ENCODE data around the gene ACLY.
A peak's percentile ranks its signal among the peaks of the same experiment; 100 is the strongest.

ACLY gene

DNA sequence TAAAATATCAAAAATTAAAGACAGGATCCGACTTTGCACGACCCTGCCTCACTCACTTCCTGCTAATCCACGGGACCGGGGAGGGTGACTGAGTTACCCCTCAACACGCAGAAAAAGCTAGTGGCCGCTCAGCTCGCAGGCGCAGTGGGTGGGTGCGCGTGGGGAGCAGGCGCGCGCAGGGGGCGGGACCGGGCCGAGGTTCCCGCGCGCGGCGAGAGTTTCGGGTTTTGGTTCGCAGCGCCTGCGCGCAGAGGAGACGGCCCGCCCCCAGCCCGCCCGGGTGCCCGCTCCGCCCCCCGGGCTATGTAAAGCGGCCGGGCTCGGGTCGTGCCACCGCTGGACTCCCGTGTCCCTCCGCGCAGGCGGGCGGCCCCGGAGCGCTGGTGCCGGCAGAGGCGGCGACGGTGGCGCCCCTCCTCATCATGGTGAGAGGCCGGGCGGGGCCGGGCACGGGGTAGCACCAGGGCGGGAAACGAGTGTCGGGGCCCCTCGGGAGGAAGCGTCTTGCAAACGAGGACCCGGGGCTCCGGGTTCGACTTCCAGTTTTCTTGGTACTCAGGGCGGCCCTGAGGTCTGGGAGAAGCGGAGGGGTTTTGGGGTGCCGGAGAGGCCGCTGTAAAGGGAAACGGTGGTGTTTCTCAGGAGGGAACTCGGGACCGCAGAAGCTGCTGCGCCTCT lies 47.9 kb upstream of the ACLY start, which contains the start of gene CNP (continued):
- no peak for TF ChIP-seq ZNF623 (tag by site-specific recombination; IDR thresholded peaks at IDR 0.05)
- no peak for TF ChIP-seq ZNF658 (tag by site-specific recombination; IDR thresholded peaks at IDR 0.05)
- TF ChIP-seq, protein P1, sequence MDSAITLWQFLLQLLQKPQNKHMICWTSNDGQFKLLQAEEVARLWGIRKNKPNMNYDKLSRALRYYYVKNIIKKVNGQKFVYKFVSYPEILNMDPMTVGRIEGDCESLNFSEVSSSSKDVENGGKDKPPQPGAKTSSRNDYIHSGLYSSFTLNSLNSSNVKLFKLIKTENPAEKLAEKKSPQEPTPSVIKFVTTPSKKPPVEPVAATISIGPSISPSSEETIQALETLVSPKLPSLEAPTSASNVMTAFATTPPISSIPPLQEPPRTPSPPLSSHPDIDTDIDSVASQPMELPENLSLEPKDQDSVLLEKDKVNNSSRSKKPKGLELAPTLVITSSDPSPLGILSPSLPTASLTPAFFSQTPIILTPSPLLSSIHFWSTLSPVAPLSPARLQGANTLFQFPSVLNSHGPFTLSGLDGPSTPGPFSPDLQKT (IDR thresholded peaks at IDR 0.05; ENCODE audit: borderline replicate concordance, low read depth, low read length), result no peak
- no peak for TF ChIP-seq TRIM28 (IDR thresholded peaks at IDR 0.05; ENCODE audit: borderline replicate concordance, low read length)
- no peak for TF ChIP-seq MYNN (tag by site-specific recombination; IDR thresholded peaks at IDR 0.05; ENCODE audit: borderline replicate concordance)
- TF ChIP-seq ZNF596 (tag by site-specific recombination; IDR thresholded peaks at IDR 0.05), result no peak
- TF ChIP-seq ZNF335 (tag by site-specific recombination; conservative IDR thresholded peaks at IDR 0.05), result peak; percentile 81
- TF ChIP-seq, protein P2, sequence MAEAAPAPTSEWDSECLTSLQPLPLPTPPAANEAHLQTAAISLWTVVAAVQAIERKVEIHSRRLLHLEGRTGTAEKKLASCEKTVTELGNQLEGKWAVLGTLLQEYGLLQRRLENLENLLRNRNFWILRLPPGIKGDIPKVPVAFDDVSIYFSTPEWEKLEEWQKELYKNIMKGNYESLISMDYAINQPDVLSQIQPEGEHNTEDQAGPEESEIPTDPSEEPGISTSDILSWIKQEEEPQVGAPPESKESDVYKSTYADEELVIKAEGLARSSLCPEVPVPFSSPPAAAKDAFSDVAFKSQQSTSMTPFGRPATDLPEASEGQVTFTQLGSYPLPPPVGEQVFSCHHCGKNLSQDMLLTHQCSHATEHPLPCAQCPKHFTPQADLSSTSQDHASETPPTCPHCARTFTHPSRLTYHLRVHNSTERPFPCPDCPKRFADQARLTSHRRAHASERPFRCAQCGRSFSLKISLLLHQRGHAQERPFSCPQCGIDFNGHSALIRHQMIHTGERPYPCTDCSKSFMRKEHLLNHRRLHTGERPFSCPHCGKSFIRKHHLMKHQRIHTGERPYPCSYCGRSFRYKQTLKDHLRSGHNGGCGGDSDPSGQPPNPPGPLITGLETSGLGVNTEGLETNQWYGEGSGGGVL (tag by site-specific recombination; IDR thresholded peaks at IDR 0.05), result 0 out of 2 replicates have a peak, but pooled peaks have one; percentile 30
- peak; percentile 20 for TF ChIP-seq ZIC2 (tag by site-specific recombination; IDR thresholded peaks at IDR 0.05)
- TF ChIP-seq ZNF677 (tag by site-specific recombination; IDR thresholded peaks at IDR 0.05), result no peak
- TF ChIP-seq FEZF1 (tag by site-specific recombination; IDR thresholded peaks at IDR 0.05), result no peak
- no peak for TF ChIP-seq ZNF624 (tag by site-specific recombination; IDR thresholded peaks at IDR 0.05)
- no peak for TF ChIP-seq ZNF701 (tag by site-specific recombination; IDR thresholded peaks at IDR 0.05)
- no peak for TF ChIP-seq ZSCAN16 (tag by site-specific recombination; IDR thresholded peaks at IDR 0.05)
- no peak for TF ChIP-seq SCRT1 (tag by site-specific recombination; IDR thresholded peaks at IDR 0.05; ENCODE audit: borderline replicate concordance)
- no peak for TF ChIP-seq ZNF266 (tag by site-specific recombination; IDR thresholded peaks at IDR 0.05; ENCODE audit: low read depth)
- TF ChIP-seq SP2 (tag by site-specific recombination; IDR thresholded peaks at IDR 0.05), result peak; percentile 65
- no peak for TF ChIP-seq ZNF571 (tag by site-specific recombination; IDR thresholded peaks at IDR 0.05)
- TF ChIP-seq, protein P3, sequence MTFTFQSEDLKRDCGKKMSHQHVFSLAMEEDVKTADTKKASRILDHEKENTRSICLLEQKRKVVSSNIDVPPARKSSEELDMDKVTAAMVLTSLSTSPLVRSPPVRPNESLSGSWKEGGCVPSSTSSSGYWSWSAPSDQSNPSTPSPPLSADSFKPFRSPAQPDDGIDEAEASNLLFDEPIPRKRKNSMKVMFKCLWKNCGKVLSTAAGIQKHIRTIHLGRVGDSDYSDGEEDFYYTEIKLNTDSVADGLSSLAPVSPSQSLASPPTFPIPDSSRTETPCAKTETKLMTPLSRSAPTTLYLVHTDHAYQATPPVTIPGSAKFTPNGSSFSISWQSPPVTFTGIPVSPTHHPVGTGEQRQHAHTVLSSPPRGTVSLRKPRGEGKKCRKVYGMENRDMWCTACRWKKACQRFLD (tag by site-specific recombination; IDR thresholded peaks at IDR 0.05), result no peak
- TF ChIP-seq, protein P4, sequence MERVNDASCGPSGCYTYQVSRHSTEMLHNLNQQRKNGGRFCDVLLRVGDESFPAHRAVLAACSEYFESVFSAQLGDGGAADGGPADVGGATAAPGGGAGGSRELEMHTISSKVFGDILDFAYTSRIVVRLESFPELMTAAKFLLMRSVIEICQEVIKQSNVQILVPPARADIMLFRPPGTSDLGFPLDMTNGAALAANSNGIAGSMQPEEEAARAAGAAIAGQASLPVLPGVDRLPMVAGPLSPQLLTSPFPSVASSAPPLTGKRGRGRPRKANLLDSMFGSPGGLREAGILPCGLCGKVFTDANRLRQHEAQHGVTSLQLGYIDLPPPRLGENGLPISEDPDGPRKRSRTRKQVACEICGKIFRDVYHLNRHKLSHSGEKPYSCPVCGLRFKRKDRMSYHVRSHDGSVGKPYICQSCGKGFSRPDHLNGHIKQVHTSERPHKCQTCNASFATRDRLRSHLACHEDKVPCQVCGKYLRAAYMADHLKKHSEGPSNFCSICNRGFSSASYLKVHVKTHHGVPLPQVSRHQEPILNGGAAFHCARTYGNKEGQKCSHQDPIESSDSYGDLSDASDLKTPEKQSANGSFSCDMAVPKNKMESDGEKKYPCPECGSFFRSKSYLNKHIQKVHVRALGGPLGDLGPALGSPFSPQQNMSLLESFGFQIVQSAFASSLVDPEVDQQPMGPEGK (tag by site-specific recombination; IDR thresholded peaks at IDR 0.05), result peak; percentile 66
- TF ChIP-seq SCRT2 (tag by site-specific recombination; IDR thresholded peaks at IDR 0.05), result no peak
- 0 out of 2 replicates have a peak, but pooled peaks have one; percentile 32 for TF ChIP-seq REPIN1 (tag by site-specific recombination; IDR thresholded peaks at IDR 0.05; ENCODE audit: low read depth)
- peak; percentile 68 for TF ChIP-seq EGR2 (tag by site-specific recombination; IDR thresholded peaks at IDR 0.05; ENCODE audit: low read depth)
- no peak for TF ChIP-seq ZNF426 (tag by site-specific recombination; IDR thresholded peaks at IDR 0.05)
- no peak for TF ChIP-seq YY2 (tag by site-specific recombination; IDR thresholded peaks at IDR 0.05)
- no peak for TF ChIP-seq ZNF155 (tag by site-specific recombination; IDR thresholded peaks at IDR 0.05)
- no peak for TF ChIP-seq ZNF214 (tag by site-specific recombination; IDR thresholded peaks at IDR 0.05; ENCODE audit: borderline replicate concordance)
- TF ChIP-seq ZNF768 (tag by site-specific recombination; IDR thresholded peaks at IDR 0.05), result no peak
- no peak; the same call in 1 of the 2 replicates for TF ChIP-seq IKZF3 (tag by site-specific recombination; IDR thresholded peaks at IDR 0.05)
- no peak for TF ChIP-seq RBAK (tag by site-specific recombination; IDR thresholded peaks at IDR 0.05)
- TF ChIP-seq, protein P5, sequence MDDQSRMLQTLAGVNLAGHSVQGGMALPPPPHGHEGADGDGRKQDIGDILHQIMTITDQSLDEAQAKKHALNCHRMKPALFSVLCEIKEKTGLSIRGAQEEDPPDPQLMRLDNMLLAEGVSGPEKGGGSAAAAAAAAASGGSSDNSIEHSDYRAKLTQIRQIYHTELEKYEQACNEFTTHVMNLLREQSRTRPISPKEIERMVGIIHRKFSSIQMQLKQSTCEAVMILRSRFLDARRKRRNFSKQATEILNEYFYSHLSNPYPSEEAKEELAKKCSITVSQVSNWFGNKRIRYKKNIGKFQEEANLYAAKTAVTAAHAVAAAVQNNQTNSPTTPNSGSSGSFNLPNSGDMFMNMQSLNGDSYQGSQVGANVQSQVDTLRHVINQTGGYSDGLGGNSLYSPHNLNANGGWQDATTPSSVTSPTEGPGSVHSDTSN (CRISPR knock-in tag; IDR thresholded peaks at IDR 0.05), result peak; percentile 52; the same call in 1 of the 2 replicates
- no peak for TF ChIP-seq ZNF223 (tag by site-specific recombination; IDR thresholded peaks at IDR 0.05)
- no peak for TF ChIP-seq ZNF560 (tag by site-specific recombination; IDR thresholded peaks at IDR 0.05; ENCODE audit: borderline replicate concordance)
- no peak for TF ChIP-seq ZNF157 (tag by site-specific recombination; IDR thresholded peaks at IDR 0.05)
- no peak for TF ChIP-seq ZFP37 (tag by site-specific recombination; IDR thresholded peaks at IDR 0.05)
- TF ChIP-seq ZNF146 (tag by site-specific recombination; IDR thresholded peaks at IDR 0.05), result no peak

All from HEK293 (cell line).